ENCODE measurements around the gene PARD3. TPM values are rescaled to one million over a fixed set of nuclear protein-coding genes. Genes with fewer than 3 reads are reported as not detected.

The PARD3 gene
- total RNA-seq, 3 donors from 2014 or later (not counting 1 experiment from before 2014, with no cell fraction given) = 0.14 to 0.49 (median 0.38) TPM

DNA sequence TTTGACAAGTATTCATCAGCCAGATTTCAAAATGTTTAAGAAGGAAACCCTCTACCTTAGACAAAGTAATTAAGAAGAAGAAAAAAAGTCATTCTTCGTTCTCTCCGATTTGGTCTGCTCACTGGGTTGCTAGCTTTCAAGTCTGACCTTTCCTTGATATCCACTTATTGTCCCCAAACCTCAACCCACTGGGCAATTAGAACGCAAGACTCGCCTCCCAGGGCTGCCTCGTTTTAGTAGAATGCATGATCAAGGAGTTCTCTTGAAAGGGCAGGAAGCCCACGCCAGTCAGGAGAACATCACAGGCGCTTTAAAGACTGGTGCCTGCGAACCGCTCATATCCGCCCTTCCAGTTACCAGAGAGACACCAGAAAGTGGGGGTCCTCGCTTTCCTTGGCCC, 637.7 kb downstream of the PARD3 start:
- Histone ChIP-seq H3K36me3 (ENCODE audit: control insufficient read depth, insufficient read depth, low read length) (no peaks in the 10 kb centered on the region), H3K4me1 (ENCODE audit: control insufficient read depth, insufficient read depth, low read length) (no peaks in the 10 kb centered on the region), H3K27ac (ENCODE audit: low read length) (no peak overlapping the region), H3K4me3 (ENCODE audit: low read length) (no peak overlapping the region), H3K9me3 (ENCODE audit: control insufficient read depth, insufficient read depth, low read length) (no peaks in the 10 kb centered on the region), H3K27me3 (ENCODE audit: control insufficient read depth, insufficient read depth, low read length) (no peaks in the 10 kb centered on the region)
- ATAC-seq (no peak), DNase-seq (no peak)
- TF ChIP-seq, protein P1, sequence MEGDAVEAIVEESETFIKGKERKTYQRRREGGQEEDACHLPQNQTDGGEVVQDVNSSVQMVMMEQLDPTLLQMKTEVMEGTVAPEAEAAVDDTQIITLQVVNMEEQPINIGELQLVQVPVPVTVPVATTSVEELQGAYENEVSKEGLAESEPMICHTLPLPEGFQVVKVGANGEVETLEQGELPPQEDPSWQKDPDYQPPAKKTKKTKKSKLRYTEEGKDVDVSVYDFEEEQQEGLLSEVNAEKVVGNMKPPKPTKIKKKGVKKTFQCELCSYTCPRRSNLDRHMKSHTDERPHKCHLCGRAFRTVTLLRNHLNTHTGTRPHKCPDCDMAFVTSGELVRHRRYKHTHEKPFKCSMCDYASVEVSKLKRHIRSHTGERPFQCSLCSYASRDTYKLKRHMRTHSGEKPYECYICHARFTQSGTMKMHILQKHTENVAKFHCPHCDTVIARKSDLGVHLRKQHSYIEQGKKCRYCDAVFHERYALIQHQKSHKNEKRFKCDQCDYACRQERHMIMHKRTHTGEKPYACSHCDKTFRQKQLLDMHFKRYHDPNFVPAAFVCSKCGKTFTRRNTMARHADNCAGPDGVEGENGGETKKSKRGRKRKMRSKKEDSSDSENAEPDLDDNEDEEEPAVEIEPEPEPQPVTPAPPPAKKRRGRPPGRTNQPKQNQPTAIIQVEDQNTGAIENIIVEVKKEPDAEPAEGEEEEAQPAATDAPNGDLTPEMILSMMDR (IDR thresholded peaks at IDR 0.05) = no peak
- Mint-ChIP-seq H3K27ac (no peak overlapping the region), H3K4me3 (no peak overlapping the region), H3K27me3 (ENCODE audit: low read depth in 2 of 2) (peaks cover 7 to 43% of the 10 kb centered on the region in 2 donors), H3K4me1 (no peaks in the 10 kb centered on the region), H3K36me3 (no peaks in the 10 kb centered on the region), H3K9me3 (no peaks in the 10 kb centered on the region)
- 87% methylated on average over 11 of the region's 11 CpGs for WGBS (ENCODE audit: insufficient coverage)
- intact Hi-C loops (cut with micrococcal nuclease) = no loop called here

DNA sequence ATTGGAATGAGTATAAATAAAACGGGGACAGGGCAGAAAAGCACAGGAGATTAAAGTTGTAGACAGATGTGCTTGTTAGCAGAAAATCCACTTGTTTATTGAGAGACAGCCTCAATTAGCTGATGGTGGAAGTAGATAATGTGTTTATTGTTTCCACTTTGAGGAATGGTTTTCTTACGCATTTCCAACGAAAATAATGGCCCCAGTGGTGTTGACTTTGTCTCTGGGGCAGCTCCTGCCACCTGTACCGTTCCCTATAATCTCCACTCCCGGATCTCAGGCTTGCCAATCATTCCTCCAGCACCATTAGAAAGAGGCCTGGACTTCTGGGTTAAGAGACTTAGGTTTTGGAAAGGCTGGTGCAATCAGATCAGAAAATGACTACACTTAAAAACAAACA, 638.7 kb downstream of the PARD3 start:
- ATAC-seq (no peak), DNase-seq (no peak)
- Histone ChIP-seq H3K27me3 (ENCODE audit: control insufficient read depth, insufficient read depth, low read length) (no peaks in the 10 kb centered on the region), H3K27ac (ENCODE audit: low read length) (no peak overlapping the region), H3K9me3 (ENCODE audit: control insufficient read depth, insufficient read depth, low read length) (no peaks in the 10 kb centered on the region), H3K4me1 (ENCODE audit: control insufficient read depth, insufficient read depth, low read length) (no peaks in the 10 kb centered on the region), H3K4me3 (ENCODE audit: low read length) (no peak overlapping the region), H3K36me3 (ENCODE audit: control insufficient read depth, insufficient read depth, low read length) (no peaks in the 10 kb centered on the region)
- H3K27ac Mint-ChIP-seq = no peak overlapping the region
- no peaks in the 10 kb centered on the region for H3K9me3 Mint-ChIP-seq
- H3K36me3 Mint-ChIP-seq = no peaks in the 10 kb centered on the region
- H3K4me3 Mint-ChIP-seq = no peak overlapping the region
- TF ChIP-seq, protein P1 (IDR thresholded peaks at IDR 0.05) = no peak
- 80% methylated on average over 5 of the region's 5 CpGs for WGBS (ENCODE audit: insufficient coverage)
- H3K27me3 Mint-ChIP-seq (ENCODE audit: low read depth in 2 of 2) = peaks cover 7 to 44% of the 10 kb centered on the region in 2 donors
- intact Hi-C loops (cut with micrococcal nuclease) = no loop called here
- H3K4me1 Mint-ChIP-seq = no peaks in the 10 kb centered on the region

DNA sequence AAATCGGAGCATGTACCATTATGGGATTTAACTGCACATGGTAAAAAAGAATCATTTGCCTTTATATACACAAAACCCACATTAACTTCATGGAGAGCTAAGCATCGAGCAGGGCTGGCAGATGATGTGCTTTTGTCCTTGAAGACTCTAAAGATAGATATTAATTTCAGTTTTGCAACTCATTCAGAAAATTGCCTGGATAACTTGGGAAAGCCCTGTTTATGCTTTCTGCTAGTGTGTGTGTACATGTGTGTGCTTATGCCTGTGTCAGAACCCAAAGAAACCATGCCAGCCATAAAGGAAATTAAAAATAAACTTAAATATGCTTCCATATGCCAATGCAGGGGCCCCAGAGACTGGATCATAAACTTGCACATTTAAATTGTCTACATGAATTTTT, 640.0 kb downstream of the PARD3 start:
- intact Hi-C loops (cut with micrococcal nuclease) = no loop called here
- no peak for ATAC-seq

More for the DNA sequence above, 640.0 kb downstream of the PARD3 start:
- Mint-ChIP-seq H3K36me3 (no peaks in the 10 kb centered on the region), H3K9me3 (no peaks in the 10 kb centered on the region), H3K27ac (no peak overlapping the region), H3K4me1 (no peaks in the 10 kb centered on the region), H3K27me3 (ENCODE audit: low read depth in 2 of 2) (peaks cover 10 to 53% of the 10 kb centered on the region in 2 donors), H3K4me3 (no peak overlapping the region)
- WGBS (ENCODE audit: insufficient coverage) = 92% methylated on average over 2 of the region's 2 CpGs
- DNase-seq = no peak
- Histone ChIP-seq H3K4me1 (ENCODE audit: control insufficient read depth, insufficient read depth, low read length) (no peaks in the 10 kb centered on the region), H3K36me3 (ENCODE audit: control insufficient read depth, insufficient read depth, low read length) (no peaks in the 10 kb centered on the region), H3K27me3 (ENCODE audit: control insufficient read depth, insufficient read depth, low read length) (no peaks in the 10 kb centered on the region), H3K9me3 (ENCODE audit: control insufficient read depth, insufficient read depth, low read length) (no peaks in the 10 kb centered on the region), H3K4me3 (ENCODE audit: low read length) (no peak overlapping the region), H3K27ac (ENCODE audit: low read length) (no peak overlapping the region)
- TF ChIP-seq, protein P1 (IDR thresholded peaks at IDR 0.05) = no peak
